Stimulated activated CD8-positive, alpha-beta memory T cell treated with anti-CD3 and anti-CD28 coated beads, Interleukin-7, amount 100 ng/mL, for 48 hours (primary cell): ENCODE data around the gene EXOG.

Experiments used
- DNase-seq, 2 donors: peaks; one replicate each; pipeline ENCODE4 v3.0.0-alpha.2; 2020; ENCODE audit warnings: low read depth in 1 of 2; ENCODE audit errors: extremely low read depth in 1 of 2

Gene EXOG

DNA sequence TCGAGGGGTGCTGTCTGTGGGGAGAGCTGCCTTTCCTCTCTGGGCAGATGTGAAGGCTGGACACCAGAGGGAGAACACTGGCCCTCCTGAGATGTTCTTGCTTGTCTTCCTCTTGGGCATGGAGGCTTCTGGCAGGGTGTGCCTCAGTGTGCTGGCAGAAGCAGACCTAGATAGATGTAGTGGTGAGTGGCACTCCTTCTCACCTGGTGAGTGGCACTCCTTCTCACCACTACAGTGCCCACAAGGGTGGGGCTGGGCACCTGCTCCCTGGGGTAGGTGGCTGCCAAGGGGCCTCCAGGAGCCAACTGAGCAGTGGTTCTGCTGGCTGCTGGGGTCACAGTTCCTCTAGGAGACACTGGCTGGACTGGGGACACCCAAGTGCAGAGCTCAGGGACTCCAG is 23.8 kb upstream of the EXOG start:
- no peak for DNase-seq

DNA sequence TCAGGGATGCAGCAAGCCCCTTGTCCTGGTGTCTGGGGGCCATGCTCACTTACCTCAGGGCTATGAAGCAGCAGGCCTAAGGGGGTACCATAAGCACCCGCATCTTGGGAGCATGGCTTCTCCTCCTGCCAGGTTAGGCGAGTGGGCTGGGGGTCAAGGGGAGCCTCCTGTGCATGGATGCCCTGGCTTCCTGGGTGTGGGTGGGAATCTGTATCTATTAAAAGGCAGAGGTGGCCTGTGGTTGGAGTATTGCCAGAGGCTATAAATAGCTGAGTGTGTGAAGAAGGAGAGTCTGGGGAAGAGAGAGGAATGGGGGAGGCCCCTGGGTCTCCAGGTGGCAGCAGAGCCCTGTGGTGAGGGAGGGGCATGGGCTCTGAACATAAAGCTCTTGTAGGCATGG is 22.9 kb upstream of the EXOG start:
- DNase-seq: no peak

GRCh38 chr3:38474928-38475605 is 21.1 kb upstream of the EXOG start:
- no peak for DNase-seq

- DNase-seq: no peak
Measured at GRCh38 chr3:38475716-38476115, 20.4 kb upstream of the EXOG start.

GRCh38 chr3:38476157-38476756 is 19.9 kb upstream of the EXOG start:
- DNase-seq: no peak

GRCh38 chr3:38477057-38477820 is 18.9 kb upstream of the EXOG start:
- no peak for DNase-seq

- no peak for DNase-seq
Measured at GRCh38 chr3:38477839-38478450, 18.2 kb upstream of the EXOG start.

DNA sequence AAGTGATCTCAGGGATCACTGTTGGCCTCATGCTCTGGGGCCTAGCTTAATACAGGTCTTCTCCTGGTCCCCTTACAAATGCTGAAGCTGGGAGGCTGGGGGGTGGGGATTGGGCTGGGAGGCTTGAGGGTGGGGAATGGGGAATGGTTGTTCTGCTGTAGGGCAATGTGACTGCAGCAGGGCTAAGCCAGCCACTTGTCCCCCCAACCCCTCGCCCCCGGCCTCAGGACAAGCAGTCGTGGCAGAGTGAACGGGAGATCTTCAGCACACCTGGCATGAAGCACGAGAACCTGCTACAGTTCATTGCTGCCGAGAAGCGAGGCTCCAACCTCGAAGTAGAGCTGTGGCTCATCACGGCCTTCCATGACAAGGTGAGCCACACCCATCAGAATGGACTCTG is 17.2 kb upstream of the EXOG start:
- DNase-seq: no peak

- DNase-seq: no peak
Measured at GRCh38 chr3:38479431-38480092, 16.6 kb upstream of the EXOG start.

- no peak for DNase-seq
Measured at GRCh38 chr3:38480093-38480445, 16.1 kb upstream of the EXOG start.

DNA sequence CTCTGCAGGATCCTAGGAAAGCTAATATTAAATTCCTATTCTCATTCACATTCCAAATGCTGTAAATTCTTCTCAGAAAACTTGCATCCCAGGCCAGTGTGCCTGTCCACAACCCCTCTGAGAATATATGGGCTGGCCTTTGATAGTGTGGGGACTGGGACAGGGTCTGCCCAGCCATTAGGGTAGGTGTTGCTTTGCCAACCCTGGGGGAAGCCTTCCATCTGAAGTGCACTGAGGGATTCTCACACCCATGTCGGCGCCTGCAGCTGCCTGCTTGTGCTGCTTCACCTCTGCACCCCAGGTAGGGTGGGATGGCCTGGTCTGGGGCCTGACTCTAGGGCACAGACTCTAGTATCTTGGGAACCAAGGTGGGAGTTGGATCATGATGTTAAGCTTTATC is 15.2 kb upstream of the EXOG start:
- DNase-seq: no peak

DNA sequence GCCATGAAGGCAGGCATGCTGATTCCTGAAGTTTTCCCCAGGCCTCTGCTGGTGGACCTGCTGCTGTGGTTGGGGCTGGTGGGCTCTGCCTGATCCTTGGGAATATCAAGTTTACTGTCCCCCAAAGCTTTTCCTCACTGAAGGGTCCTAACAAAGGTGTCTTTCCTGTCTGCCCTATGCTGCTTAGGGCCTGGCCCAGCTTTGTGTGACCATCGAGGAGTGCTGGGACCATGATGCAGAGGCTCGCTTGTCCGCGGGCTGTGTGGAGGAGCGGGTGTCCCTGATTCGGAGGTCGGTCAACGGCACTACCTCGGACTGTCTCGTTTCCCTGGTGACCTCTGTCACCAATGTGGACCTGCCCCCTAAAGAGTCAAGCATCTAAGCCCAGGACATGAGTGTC is 13.2 kb upstream of the EXOG start:
- no peak for DNase-seq

GRCh38 chr3:38487323-38487722 is 8.8 kb upstream of the EXOG start:
- no peak for DNase-seq

DNA sequence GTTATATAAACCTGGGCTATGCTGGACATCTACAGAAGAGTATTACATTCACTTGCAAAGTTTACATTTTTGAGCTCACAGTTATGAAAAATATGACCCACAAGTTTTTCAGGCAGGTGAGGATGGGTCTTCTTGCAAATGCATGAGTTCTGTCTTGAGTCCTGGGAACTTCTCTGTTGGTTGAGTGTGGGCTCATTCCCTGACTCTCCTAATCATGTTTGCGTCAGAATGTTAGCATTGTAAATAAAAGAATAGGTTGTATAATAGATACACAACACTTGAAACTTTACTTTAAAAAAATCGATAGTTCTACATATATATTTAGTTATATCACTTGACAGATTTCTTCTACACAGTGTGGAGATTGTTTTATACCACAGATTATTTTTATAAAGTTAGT is 7.2 kb upstream of the EXOG start:
- no peak for DNase-seq

DNA sequence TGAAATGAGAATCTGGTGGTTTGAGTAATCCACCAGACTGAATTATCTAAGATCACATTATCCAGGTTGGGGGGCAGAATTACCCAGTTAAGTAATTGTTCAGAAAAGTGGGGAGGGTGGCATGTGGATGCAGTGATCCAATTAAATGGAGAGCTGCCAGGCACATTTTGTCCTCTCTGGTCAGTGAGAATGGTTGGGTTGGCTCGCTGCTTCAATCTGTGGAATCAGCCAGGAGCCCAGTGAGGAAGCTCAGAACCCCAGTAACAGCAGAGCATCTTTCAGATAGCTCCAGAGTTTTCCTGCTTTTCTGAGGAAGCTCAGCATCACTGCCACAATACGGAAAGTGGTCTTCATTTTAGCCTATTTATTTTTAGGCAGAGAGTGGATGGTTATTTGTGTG is 6.4 kb upstream of the EXOG start:
- no peak for DNase-seq

GRCh38 chr3:38490281-38491030 is 5.7 kb upstream of the EXOG start:
- no peak for DNase-seq

DNA sequence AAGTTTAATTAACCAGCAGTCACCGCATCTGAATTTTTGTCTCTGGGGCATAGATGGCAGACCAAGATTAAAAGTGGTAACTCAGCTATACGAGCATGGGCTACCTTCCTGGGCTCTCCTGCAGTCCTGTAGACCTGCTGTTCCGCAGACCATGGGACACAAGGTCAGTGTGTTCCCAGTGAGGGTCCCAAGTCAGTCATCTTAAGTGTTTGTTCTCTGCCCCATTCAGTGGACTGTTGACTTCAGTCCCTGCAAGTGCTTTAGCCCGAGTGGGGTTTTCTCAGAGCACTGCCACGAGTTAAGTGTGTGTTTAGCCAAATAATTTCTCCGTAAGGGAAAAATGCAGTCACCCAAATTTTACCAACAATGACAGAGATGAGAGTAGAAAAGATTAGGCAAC is 4.9 kb upstream of the EXOG start:
- DNase-seq: no peak

DNA sequence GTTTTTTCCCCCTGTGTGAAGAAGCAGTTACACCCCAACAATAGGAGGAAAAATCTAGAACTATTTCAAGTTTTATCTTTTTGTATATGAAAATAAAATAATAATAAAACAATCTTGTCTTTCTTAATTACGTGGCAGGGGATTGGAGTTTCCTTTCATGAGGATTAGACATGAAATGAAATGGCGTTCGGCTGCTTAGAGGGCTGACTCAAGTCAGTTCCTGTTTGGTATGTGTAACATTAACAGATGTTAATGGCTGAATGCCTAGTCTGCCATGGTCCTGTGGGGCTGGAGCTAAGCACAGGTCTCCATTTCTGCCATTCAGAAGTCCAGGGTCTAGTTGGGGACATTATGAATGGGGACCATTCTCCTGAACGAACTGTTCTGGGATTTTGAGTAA is 3.1 kb upstream of the EXOG start:
- no peak for DNase-seq

DNA sequence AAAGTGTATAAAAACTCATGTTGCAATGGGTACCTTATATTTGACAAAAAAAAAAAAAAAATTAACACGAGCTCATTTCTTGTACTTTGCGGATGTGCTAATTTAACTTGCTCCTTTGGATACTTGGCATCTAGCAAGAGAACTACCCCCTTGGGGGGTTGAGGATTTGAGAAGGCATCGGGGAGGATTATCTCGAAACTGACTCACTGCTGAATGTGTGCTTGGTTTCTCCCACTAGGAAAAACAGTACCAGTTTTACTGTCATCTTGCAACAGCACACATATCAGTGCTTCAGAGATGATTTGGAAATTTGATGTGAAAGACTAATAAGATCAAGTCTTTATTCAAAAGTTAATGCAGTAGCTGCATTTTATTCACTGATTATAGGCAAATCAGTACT is 891 bp downstream of the EXOG start:
- DNase-seq: no peak

DNA sequence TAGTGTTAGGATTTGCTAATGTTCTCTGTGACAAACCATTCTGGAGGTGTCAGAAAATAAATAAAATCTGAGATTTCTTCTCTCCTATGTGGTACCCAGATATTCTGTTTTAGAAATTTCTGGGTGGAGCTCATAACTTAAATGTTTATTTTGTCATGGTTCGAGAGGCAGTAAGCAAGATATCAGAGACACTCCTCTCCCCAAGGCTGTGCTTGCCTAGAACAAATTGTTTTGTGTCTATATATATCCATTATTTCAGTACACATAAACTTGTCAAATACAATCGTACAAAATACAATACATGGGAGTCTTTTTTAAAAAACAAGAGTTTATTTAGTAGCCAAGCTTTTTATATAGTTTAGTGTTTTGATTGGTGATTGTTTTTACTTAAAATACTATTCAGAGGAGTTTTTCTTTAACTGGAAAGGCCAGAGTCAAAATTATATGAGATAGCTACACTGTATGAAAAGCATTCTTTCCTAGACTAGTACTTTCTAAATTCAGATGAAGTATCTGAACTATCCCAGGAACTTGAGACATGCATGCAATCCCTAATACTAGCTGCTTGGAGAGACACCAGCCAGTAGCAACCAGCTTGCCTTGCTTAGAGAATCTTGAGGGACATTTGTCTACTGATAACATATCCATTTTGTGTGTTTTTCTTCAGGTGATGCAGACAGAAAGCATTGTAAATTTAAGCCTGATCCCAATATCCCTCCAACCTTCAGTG is 4.7 kb downstream of the EXOG start:
- DNase-seq: no peak
